ENCODE data around the gene TLR2. TPM values are rescaled to one million over a fixed set of nuclear protein-coding genes. Genes with fewer than 3 reads are reported as not detected.

TLR2 gene
- total and polyA plus RNA-seq, 2 experiments from 2014 or later, result 0.63 to 1.2 TPM

- Histone ChIP-seq H3K4me1 (ENCODE audit: insufficient read depth) (peaks cover 12% of the 10 kb centered on the region; the same call in 1 of the 2 replicates), H3K9me2 (ENCODE audit: insufficient read depth) (no peaks in the 10 kb centered on the region), H3K27ac (ENCODE audit: low read depth) (no peak overlapping the region), H2AFZ (peak overlapping the region; percentile 93), H3F3A (replicated peaks; ENCODE audit: low read depth) (no peaks in the 10 kb centered on the region), H3K36me3 (ENCODE audit: insufficient read depth) (no peaks in the 10 kb centered on the region), H3K79me2 (replicated peaks; ENCODE audit: insufficient read depth) (no peaks in the 10 kb centered on the region), H4K20me1 (replicated peaks; ENCODE audit: insufficient read depth) (no peaks in the 10 kb centered on the region), H3K4me3 (no peak overlapping the region), H3K27me3 (ENCODE audit: insufficient read depth) (no peaks in the 10 kb centered on the region), H3K4me2 (no peak overlapping the region)
- Mint-ChIP-seq H3K4me1 (peaks cover 17% of the 10 kb centered on the region), H3K27me3 (ENCODE audit: insufficient read depth, low read depth, poor library complexity) (peaks cover 7% of the 10 kb centered on the region), H3K9me3 (no peaks in the 10 kb centered on the region), H3K4me3 (no peak overlapping the region), H3K36me3 (ENCODE audit: low read depth) (no peaks in the 10 kb centered on the region), H3K27ac (peak overlapping the region; percentile 40)
- ATAC-seq (peak; percentile 26; the same call in 2 of the 3 replicates), DNase-seq (ENCODE audit: low spot score) (no peak)
- TF ChIP-seq JUNB (IDR thresholded peaks at IDR 0.05; ENCODE audit: unreplicated experiment), result no peak
- TF ChIP-seq CREB1 (CRISPR knock-in tag; IDR thresholded peaks at IDR 0.05; ENCODE audit: low read depth), result no peak
Measured at GRCh38 chr4:153651116-153651515, 33.0 kb upstream of the TLR2 start.

GRCh38 chr4:153651587-153651986 is 32.5 kb upstream of the TLR2 start:
- Mint-ChIP-seq H3K4me1 (peaks cover 17% of the 10 kb centered on the region), H3K4me3 (no peak overlapping the region), H3K36me3 (ENCODE audit: low read depth) (no peaks in the 10 kb centered on the region), H3K27ac (peak overlapping the region; percentile 40; the same call in 1 of the 2 replicates), H3K9me3 (no peaks in the 10 kb centered on the region), H3K27me3 (ENCODE audit: insufficient read depth, low read depth, poor library complexity) (peaks cover 7% of the 10 kb centered on the region)
- H3K4me3 ChIP-seq, result no peak overlapping the region
- no peaks in the 10 kb centered on the region for H3K79me2 ChIP-seq (replicated peaks; ENCODE audit: insufficient read depth)
- H3K4me1 ChIP-seq (ENCODE audit: insufficient read depth), result peaks cover 12% of the 10 kb centered on the region; the same call in 1 of the 2 replicates
- no peak overlapping the region for H3K27ac ChIP-seq (ENCODE audit: low read depth)
- H2AFZ ChIP-seq, result peak overlapping the region; percentile 93
- no peaks in the 10 kb centered on the region for H3K36me3 ChIP-seq (ENCODE audit: insufficient read depth)
- no peaks in the 10 kb centered on the region for H4K20me1 ChIP-seq (replicated peaks; ENCODE audit: insufficient read depth)
- ATAC-seq (peak; percentile 46), DNase-seq (ENCODE audit: low spot score) (no peak)
- H3F3A ChIP-seq (replicated peaks; ENCODE audit: low read depth), result no peaks in the 10 kb centered on the region
- H3K4me2 ChIP-seq, result no peak overlapping the region; the same call in 1 of the 2 replicates
- no peaks in the 10 kb centered on the region for H3K27me3 ChIP-seq (ENCODE audit: insufficient read depth)
- H3K9me2 ChIP-seq (ENCODE audit: insufficient read depth), result no peaks in the 10 kb centered on the region
- TF ChIP-seq REST (IDR thresholded peaks at IDR 0.05; ENCODE audit: unreplicated experiment) (no peak), EZH2 (IDR thresholded peaks at IDR 0.05; ENCODE audit: low read depth, unreplicated experiment) (no peak), JUNB (IDR thresholded peaks at IDR 0.05; ENCODE audit: unreplicated experiment) (no peak), POLR2AphosphoS5 (IDR thresholded peaks at IDR 0.05; ENCODE audit: low read depth) (no peak), ZNF114 (CRISPR knock-in tag; IDR thresholded peaks at IDR 0.05) (no peak), ETS1 (IDR thresholded peaks at IDR 0.05) (no peak), EZH2phosphoT487 (IDR thresholded peaks at IDR 0.05; ENCODE audit: unreplicated experiment) (no peak), STAT1 (IDR thresholded peaks at IDR 0.05; ENCODE audit: unreplicated experiment) (no peak)
- TF ChIP-seq, protein P1, sequence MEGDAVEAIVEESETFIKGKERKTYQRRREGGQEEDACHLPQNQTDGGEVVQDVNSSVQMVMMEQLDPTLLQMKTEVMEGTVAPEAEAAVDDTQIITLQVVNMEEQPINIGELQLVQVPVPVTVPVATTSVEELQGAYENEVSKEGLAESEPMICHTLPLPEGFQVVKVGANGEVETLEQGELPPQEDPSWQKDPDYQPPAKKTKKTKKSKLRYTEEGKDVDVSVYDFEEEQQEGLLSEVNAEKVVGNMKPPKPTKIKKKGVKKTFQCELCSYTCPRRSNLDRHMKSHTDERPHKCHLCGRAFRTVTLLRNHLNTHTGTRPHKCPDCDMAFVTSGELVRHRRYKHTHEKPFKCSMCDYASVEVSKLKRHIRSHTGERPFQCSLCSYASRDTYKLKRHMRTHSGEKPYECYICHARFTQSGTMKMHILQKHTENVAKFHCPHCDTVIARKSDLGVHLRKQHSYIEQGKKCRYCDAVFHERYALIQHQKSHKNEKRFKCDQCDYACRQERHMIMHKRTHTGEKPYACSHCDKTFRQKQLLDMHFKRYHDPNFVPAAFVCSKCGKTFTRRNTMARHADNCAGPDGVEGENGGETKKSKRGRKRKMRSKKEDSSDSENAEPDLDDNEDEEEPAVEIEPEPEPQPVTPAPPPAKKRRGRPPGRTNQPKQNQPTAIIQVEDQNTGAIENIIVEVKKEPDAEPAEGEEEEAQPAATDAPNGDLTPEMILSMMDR (conservative IDR thresholded peaks at IDR 0.05; ENCODE audit: low read depth in 2 of 2), result no peak

Measured in GM23338 (cell line).